ENCODE measurements around the gene DDI2. TPM values are rescaled to one million over a fixed set of nuclear protein-coding genes. Genes with fewer than 3 reads are reported as not detected.

DDI2 gene
- total RNA-seq, 1 donor from 2014 or later, result 8.4 TPM

DNA sequence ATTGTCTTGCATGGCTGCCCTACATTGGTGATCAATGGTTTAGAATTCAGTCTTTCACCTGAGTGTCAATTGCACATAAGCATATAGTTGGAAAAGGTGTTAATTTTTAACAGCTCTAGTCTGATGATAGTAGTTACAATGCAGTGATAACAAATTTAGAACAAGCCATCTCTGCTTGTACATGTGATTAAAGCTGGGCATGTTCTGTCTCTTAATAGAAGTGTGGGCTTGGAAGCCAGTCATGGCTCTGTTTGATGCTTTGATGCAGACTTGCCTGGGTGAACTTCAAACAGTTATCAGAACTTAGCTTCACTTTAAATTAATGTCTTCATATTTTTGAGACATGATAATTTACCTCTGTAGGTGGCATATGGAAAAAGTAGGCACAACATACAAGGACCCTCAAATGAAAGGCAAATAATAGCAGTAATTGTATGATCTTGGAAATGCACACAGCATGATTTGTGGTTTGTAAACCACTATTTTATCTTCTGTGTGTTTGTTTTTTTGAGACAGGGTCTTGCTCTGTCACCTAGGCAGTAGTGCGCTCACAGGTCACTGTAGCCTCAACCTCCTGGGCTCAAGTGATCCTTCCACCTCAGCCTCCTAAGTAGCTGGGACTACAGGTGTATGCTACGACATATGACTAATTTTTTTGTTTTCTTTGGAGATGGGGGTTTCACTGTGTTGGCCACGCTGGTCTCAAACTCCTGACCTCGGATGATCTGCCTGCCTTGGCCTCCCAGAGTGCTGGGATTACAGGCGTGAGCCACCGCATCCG, 3.8 kb downstream of the DDI2 start:
- H3K4me3 ChIP-seq (ENCODE audit: low read depth, low read length), result no peak overlapping the region
- TF ChIP-seq, protein P1, sequence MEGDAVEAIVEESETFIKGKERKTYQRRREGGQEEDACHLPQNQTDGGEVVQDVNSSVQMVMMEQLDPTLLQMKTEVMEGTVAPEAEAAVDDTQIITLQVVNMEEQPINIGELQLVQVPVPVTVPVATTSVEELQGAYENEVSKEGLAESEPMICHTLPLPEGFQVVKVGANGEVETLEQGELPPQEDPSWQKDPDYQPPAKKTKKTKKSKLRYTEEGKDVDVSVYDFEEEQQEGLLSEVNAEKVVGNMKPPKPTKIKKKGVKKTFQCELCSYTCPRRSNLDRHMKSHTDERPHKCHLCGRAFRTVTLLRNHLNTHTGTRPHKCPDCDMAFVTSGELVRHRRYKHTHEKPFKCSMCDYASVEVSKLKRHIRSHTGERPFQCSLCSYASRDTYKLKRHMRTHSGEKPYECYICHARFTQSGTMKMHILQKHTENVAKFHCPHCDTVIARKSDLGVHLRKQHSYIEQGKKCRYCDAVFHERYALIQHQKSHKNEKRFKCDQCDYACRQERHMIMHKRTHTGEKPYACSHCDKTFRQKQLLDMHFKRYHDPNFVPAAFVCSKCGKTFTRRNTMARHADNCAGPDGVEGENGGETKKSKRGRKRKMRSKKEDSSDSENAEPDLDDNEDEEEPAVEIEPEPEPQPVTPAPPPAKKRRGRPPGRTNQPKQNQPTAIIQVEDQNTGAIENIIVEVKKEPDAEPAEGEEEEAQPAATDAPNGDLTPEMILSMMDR (conservative IDR thresholded peaks at IDR 0.05; ENCODE audit: low read depth, low read length), result no peak
- no peak for DNase-seq (ENCODE audit: low read depth)

DNA sequence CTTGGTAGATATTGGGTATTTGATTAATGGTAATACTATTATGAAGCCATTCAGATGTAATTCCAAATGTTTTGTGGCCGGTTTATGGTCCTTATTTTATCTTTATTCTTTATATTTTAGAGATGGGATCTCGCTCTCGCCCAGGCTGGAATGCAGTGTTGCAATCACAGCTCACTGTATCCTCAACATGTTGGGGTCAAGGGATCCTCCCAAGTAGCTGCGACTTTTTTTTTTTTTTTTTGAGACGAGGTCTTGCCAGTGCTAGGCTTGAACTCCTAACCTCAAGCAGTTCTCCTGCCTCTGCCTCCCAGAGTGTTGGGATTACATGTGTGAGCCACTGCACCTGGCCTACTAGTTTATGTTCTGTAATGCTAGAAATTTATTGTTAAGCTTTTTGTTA, 4.7 kb downstream of the DDI2 start:
- DNase-seq (ENCODE audit: low read depth), result no peak
- TF ChIP-seq, protein P1 (conservative IDR thresholded peaks at IDR 0.05; ENCODE audit: low read depth, low read length), result no peak
- H3K4me3 ChIP-seq (ENCODE audit: low read depth, low read length), result no peak overlapping the region

DNA sequence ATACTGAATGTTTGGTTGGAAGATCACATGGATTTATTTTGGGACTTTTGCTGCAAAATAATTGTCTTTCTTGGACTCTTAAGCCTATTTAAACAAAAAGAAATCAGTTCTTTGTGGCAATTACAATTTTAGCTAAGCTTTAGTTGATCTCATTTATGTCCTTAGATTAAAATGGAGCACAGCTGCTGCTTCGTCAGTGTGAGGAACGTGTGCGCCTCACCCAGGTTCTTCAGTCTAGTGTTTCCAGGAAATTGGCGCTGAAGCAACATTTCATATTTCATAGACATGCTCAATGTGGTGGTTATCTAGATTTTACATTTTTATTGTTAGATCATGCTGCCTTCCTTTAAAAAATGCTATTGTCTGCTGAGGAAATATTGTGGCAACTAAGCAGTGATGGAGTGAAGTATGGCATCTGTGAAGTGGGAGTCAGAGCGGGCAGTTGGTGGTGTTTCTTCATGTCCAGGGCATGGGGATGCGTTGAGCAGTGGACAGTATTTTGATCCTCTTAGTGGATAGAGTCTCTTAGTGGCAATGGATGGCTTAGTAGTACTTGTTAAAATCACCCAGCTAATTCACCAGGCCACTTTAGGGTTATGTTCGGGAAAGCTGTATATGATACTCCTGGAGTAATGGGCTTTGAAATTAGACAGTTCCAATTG, 5.6 kb downstream of the DDI2 start:
- TF ChIP-seq, protein P1 (conservative IDR thresholded peaks at IDR 0.05; ENCODE audit: low read depth, low read length), result no peak
- no peak overlapping the region for H3K4me3 ChIP-seq (ENCODE audit: low read depth, low read length)
- DNase-seq (ENCODE audit: low read depth), result no peak

DNA sequence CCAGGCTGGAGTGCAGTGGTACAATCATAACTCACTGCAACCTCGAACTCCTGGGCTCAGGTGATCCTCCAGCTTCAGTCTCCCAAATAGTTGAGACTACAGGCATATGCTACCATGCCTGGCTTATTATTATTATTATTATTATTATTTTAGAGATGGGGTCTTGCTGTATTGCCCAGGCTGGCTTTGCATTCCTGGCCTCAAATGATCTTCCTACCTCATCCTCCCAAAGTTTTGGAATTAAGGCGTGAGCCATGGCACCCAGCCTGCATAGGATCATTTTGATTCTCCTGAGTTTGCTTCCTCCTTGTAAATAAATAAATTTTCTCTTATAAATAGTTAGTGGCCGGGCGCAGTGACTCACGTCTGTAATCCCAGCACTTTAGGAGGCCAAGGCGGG, 6.2 kb downstream of the DDI2 start:
- no peak for DNase-seq (ENCODE audit: low read depth)
- TF ChIP-seq, protein P1 (conservative IDR thresholded peaks at IDR 0.05; ENCODE audit: low read depth, low read length), result no peak
- H3K4me3 ChIP-seq (ENCODE audit: low read depth, low read length), result no peak overlapping the region

DNA sequence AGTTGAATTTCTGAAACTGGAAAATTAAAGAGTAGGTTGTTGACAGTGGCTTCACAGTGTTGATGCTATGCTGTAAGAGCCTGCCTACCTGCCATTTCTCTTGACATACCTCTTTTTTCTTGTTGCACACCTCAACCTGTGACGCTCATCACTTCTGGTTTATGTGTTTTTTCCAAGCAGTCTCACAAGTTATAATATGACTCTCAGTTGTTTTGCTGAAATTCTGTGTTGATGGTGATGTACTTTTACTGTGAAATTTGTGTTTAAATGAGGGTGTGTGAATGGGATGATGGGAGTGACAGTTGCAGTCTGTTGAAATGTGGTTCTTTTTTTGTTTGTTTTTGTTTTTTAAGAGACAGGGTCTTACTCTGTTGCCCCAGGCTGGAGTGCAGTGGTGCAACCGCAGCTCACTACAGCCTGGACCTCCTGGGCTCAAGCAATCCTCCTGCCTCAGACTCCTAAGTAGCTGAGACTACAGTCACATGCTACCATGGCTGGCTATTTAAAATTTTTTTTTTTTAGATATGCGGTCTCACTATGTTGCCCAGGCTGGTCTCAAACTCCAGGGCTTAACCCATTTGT, 7.0 kb downstream of the DDI2 start:
- no peak for DNase-seq (ENCODE audit: low read depth)
- TF ChIP-seq, protein P1 (conservative IDR thresholded peaks at IDR 0.05; ENCODE audit: low read depth, low read length), result no peak
- no peak overlapping the region for H3K4me3 ChIP-seq (ENCODE audit: low read depth, low read length)

DNA sequence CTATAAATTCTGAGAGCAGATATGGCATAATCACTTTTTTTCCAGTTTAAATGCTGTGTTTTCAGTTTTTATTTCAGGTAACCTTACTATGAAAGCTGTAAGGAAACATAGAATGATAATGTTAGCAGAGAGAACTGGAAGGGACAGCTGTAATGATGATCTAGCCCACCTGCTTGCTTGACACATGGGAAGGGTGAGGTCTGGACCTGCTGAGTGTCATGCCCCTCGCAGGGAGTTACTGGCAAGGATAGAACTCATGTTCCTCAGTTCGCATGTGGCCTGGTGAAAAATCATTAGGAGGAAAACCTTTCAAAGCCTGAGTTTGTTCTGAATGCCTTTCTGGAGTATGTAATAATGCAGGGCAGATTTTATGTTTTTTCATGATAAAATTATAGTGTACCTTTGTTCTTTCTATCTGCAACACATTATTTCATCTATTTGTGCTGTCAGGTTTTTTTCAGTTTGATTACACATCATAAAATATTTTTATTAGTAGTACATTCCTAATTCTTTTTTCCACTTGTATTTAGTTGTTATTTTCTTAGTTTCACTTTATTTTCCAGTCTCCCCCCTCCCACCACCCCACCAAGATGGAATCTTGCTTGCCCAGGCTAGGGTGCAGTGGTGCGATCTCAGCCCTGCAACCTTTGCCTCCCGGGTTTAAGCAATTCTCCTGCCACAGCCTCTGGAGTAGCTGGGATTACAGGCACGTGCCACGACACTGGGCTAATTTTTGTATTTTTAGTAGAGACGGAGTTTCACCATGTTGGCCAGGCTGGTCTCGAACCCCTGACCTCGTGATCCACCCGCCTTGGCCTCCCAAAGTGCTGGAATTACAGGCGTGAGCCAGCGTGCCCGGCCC, 8.0 kb downstream of the DDI2 start:
- DNase-seq (ENCODE audit: low read depth), result no peak
- TF ChIP-seq, protein P1 (conservative IDR thresholded peaks at IDR 0.05; ENCODE audit: low read depth, low read length), result no peak
- H3K4me3 ChIP-seq (ENCODE audit: low read depth, low read length), result no peak overlapping the region

Measured in epithelial cell of proximal tubule (primary cell).